HG03469 (cell line): ENCODE measurements around the gene CDYL2.

Experiments
- ATAC-seq: cut with Tn5 transposase; IDR thresholded peaks from one replicate; pipeline ENCODE4 v1.9.1; 2021; ENCODE audit warnings: mild to moderate bottlenecking, moderate library complexity, moderate number of reproducible peaks; ENCODE audit not compliant: unreplicated experiment

Gene CDYL2

DNA sequence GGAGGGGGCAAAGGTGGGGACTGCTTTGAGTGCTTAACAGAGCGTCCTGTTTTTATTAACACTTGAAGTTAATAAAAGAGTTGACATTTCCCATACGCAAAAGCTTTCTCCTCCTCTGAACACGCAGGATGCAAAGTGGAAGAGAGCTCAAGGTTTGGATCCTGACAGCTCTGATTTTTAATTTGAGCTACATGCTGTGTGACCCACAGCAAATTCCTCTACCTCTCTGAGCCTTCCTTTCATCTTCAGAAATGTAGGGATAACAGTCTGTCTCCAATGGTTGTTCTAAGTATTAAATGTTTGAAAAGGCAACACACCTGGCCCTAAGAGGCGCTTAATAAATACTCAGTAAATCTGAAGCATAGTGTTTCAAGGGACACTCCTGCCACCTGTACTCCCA is 93.0 kb downstream of the CDYL2 start:
- no peak for ATAC-seq

- ATAC-seq = no peak
Measured at GRCh38 chr16:80710918-80711317, 93.5 kb downstream of the CDYL2 start.

DNA sequence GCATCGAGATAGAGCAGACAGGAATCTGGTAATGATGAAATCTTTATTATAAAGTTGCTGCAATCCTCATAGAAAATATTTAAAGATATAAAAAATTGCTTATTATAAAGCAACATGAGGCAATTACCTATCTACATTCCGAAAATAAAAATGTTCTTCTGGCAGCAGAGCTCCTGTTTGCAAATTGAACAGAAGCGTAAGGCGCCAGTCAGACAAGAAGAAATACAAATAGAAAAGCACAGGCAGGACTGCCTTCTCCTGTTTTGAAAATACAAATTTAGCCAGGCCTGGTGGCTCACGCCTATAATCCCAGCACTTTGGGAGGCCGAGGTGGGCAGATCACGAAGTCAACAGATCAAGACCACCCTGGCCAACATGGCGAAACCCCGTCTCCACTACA is 95.6 kb downstream of the CDYL2 start:
- ATAC-seq = no peak

- no peak for ATAC-seq
Measured at GRCh38 chr16:80707686-80708085, 96.7 kb downstream of the CDYL2 start.

GRCh38 chr16:80705596-80705995 is 98.8 kb downstream of the CDYL2 start:
- no peak for ATAC-seq

- ATAC-seq = no peak
Measured at GRCh38 chr16:80704751-80705505, 99.5 kb downstream of the CDYL2 start.

DNA sequence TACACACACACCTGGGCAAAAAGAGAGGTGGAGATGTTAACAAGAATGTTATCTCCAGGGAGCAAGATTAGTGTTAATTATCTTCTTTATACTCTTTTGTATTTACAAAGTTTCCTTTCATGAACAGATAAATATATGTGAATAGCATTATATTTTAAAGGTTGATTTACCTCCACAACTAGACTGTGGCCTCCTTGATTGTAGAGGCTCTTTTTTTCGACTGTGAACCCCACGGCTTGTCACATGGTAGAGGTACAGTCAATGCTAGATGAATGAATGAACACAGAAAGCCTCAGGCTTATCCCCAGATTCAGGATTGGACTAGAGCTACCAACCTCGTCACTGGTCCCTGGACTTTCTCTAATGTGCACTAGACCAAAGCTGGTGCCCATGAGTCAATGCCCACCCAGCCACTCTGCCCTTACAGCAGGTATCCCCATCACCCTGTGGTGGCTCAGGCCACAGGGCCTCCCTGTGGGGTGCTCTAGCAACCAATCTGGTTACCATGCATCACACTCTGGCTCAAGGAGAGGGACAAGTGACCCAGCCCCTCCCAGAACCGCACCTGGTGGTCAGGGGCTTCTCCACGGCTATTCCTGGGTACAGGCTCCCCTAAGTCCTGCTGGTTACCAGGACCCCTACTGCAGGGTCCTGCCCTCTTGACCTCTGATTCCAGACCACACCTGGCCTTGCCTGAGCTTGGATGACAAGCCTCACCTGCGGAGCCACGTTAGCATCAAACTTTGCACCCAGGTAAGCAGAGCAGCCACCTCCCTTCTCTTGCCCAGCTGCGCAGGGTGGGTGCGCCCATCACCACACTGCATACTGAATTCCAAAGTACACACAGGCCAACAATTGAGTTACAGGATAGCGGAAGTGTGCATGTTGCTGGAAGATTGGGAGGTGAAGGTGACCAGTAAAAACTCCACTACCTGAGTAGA is 101.0 kb downstream of the CDYL2 start:
- no peak for ATAC-seq

DNA sequence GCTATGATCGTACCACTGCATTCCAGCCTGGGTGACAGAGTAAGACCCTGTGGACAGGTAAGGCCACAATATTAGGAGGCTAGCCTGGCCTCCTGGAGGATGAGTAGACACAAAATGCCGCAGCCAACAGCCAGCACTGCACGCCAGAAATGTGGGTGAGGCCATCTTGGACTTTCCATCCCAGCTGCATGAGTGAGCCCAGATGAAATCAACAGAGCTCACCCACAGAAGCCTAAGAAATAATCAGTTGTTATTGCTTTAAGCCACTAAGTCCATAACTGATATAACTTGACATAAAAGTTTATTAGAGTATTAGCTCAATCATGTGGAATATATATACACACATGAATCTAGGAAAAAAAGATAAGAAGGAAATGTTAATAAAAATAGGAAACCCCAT is 101.7 kb downstream of the CDYL2 start:
- ATAC-seq = no peak

DNA sequence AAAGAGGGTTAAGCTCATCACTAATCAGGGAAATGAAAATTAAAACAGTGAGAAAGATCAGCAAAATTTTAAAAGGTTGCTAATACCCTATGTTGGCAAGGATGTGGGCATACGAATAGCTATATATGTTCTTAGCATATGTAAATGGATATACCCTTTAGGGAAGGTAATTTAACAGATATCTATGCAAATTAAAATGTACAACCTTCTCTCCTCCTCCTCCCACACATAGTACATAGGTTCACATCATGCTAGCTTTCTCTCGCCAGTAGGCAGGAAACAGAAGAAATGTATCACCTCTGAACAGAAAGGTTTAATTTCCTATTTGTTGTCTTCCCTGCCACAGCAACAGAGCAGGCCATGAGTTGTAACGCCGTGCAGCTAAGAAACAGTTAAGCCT is 103.8 kb downstream of the CDYL2 start:
- ATAC-seq = no peak

DNA sequence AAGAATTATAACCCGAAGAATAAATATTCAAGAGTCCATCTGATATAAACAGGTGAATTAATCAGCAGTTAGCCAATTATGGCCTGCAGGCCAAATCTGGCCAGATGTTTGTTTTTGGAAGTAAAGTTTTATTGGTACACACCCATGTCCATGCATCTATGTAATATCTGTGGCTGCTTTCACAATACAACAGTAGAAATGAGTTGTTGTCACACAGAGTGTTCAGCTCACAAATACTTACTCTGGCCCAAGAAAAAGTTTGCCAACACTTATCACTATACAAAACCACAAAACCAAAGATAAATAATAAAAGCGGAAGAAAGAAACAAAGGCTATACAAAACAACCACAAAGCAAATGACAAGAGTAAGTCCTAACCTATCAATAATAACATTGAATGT is 109.4 kb downstream of the CDYL2 start:
- ATAC-seq = no peak

DNA sequence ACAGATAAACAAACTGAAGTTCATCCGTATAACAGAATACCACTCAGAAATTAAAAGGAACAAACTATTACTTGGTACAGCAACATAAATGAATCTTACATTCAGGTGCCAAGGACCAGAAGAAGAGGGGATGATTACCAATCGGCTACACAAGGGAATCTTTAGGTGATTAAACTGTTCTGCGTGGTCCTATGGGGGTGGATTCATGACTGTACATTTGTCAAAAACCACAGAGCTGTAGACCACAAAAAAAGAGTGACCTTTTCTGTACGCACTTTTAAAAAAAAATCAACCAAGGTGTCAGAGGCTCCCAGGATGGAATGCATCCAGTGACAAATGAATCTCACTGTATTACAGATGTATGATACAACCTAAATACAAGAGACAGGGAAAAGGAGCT is 110.8 kb downstream of the CDYL2 start:
- no peak for ATAC-seq

DNA sequence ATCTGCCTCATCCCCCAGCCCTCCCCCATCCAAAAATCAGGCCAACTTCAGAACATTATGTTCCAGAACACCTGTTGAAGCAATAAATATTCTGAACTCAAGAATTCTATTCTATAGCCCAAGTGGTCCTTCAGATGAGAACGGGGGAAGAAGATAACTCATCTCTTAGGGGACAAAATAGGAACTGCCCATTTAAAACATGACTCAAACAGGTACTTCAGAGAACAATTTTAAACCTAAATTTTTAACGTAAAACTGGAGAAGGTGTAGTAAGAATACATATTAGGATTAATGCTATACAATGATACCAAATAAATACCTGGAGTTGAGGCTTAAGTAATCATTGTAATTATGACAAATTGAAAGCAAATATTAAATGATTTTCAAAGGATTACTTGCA is 112.1 kb downstream of the CDYL2 start:
- no peak for ATAC-seq

DNA sequence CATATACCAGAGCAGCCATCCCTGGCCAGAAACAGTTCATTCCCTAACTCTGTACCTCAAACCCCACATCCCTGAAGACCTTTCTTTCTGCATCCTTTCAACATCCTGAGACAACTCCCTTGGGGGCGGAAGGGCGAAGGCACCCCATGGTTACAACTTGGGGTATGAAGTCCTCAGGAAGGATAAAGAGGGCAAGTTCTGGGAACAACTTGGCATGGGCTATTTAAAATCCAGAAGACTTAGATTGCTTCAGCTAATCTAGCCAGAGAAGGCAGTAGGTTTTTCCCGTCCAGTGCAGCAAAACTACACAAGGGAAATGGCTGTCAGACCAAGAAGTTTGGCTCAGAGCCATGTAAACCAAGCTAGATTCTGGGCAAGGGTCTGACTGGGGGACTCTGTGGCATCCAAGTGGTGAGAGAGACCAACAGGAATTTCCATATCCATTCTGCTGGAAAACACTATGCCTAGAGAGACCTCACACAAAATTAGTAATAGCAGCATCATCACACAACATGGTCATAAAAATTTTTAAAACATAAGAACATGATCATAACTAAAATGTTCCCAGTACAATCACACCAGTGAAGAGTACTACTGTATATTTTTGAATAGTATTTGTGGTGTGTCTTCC is 113.2 kb downstream of the CDYL2 start:
- no peak for ATAC-seq

DNA sequence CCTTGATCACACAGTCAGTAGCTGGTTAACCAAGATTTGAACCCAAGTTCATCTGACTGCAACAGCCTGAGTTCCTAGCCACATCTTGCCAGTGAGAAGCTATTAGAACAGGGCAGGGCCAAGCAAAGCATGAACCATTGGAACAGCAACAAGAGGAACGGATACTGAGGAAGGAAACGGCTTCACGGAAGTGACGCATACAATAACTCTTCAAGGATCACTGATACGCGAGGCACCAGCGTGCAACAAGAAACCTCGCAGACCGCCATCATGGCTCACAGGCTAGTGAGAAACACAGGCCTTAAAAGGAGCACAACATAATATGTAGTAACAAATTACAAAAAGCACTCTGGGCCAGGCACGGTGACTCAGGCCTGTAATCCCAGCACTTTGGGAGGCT is 114.9 kb downstream of the CDYL2 start:
- no peak for ATAC-seq

GRCh38 chr16:80687606-80688005 is 116.8 kb downstream of the CDYL2 start:
- ATAC-seq = no peak

DNA sequence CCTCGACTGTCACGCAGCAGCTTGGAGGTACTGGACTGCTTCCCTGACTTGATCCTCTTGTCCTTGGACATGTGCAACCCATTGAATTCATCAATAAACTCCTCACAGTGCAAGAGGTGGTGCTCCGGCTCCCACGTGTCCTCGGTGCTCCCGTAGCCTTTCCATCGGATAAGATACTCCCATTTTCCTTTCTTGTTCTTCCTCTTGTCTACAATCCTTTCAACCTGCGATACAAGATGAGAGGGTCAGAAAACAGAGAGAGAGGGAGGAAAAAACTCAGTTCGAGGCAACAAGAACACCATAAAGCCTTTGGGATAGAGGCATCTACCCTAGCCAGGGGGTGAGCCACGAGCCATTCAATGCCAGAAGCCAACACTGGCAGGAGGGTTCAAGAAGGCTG is 119.5 kb downstream of the CDYL2 start:
- ATAC-seq = no peak

DNA sequence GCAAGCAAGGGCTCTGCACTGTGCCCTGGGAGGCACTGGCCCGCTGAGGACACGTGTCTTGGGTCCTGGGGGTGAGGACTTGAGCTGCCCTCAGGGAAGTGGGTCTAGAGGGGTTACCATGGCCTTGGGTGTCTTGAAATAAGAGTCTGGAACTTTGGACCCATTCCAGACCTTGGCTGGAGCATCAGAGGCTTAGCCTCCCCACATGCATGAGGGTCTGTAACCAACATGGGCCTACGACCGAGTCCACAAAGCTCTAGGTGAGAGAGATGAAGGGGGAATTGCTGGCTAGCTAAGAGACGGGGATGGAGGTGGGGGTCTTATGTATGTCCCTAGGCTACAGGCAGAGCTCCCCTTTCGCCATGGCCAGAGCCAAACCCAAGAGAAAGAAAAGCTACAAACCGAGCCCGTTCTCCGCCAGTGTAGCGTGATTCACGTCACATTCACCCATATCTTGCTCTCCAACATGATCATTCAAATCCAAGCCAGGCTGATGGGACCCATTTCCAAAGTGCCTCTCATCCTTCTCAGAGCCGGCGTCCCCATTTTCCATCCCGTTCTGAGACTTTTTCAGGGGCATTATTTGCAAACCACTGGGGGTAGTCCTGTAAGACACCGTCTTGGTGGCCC is 120.1 kb downstream of the CDYL2 start:
- ATAC-seq = no peak

- no peak for ATAC-seq
Measured at GRCh38 chr16:80683646-80684045, 120.8 kb downstream of the CDYL2 start.

- ATAC-seq = no peak
Measured at GRCh38 chr16:80682421-80683070, 121.9 kb downstream of the CDYL2 start.

DNA sequence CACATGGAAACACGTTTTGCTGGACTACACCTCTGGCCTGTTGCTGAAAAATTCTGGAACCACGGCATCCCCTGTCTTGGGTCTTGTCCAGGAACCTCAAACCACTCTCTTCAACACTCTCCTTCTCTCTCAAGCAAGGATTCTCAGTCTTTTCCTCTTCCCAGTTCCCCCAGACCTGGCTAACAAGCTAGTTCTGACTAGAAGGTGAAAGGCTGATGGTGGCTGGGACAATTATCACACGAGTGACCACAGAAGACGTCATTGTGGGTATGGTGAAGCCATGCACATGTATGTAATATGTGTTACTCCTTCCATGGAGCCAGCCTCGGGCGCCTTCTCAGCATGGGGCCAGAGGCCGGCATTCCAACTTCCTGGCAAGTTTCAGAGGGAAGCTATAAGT is 123.0 kb downstream of the CDYL2 start:
- no peak for ATAC-seq

DNA sequence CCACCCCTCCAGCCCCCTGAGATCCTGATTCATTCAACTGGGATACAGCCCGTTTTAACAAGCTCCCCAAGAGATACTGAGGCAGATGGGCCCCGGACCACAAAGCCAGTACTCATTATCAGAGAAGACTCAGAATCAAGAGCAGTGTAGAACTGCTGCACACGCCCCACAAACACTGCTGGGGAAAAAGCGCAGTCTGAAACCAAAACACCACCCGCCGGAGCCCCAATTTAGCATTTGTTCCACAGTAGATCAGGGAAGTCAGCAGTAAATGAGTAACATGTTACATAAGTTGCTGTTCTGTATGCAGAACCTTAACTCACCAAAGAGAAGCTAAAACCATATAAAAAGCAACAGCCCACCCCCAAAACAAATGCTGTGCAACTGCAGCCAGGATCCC is 123.6 kb downstream of the CDYL2 start:
- ATAC-seq = no peak
